Measurements from ENCODE around the gene ATXN7L1.

DNA sequence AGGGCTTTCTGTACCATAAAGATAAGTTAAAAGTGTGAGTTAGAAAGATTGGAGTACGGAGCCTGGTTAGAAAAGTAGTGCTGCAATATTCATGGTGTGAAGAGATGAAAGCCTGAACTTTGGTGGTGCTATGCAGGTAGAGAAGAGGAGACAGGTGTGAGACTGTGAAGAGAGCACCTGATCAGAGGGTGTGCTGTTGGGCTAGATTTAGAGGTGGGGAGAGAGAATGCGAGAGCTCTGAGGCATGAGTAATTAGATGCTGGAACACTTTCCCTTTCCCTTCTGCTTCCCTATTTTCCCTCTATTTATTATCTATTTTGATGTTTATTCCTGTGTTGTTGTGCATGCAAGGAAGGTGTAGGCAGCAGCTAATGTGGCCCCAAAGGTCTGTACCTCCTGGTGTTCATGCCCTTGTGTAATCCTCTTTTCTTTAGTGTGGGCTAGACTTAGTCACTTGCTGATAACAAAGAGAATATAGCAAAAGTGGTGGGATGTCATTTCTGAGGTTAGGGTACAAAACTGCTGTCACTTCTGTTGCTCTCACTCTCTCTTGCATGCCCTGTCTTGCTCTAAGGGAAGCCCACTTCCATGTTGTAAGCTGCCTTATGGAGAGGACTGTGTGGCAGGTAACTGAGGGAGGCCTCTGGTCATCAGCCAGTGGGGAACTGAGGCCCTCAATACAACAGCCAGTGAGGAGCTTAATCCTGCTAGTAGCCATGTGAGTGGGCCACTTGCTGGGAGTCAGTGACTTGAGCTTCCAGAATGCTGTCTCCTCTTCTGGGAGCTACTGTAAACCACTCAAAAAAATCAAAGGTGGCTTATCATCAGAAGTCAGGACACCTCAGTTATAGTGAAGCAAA, 2.6 kb upstream of the ATXN7L1 start:
- TF ChIP-seq CTCF (IDR thresholded peaks at IDR 0.05) (no peak), POLR2AphosphoS5 (IDR thresholded peaks at IDR 0.05; ENCODE audit: insufficient read depth in 1 of 2, low read depth in 1 of 2) (no peak), POLR2A (IDR thresholded peaks at IDR 0.05) (no peak)
